HG03439 (cell line): ENCODE data around the gene BHMT2.

Experiments
- ATAC-seq: cut with Tn5 transposase; IDR thresholded peaks from one replicate; pipeline ENCODE4 v1.9.1; 2021; ENCODE audit warnings: mild to moderate bottlenecking, moderate library complexity; ENCODE audit not compliant: unreplicated experiment

Gene BHMT2, protein sequence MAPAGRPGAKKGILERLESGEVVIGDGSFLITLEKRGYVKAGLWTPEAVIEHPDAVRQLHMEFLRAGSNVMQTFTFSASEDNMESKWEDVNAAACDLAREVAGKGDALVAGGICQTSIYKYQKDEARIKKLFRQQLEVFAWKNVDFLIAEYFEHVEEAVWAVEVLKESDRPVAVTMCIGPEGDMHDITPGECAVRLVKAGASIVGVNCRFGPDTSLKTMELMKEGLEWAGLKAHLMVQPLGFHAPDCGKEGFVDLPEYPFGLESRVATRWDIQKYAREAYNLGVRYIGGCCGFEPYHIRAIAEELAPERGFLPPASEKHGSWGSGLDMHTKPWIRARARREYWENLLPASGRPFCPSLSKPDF

DNA sequence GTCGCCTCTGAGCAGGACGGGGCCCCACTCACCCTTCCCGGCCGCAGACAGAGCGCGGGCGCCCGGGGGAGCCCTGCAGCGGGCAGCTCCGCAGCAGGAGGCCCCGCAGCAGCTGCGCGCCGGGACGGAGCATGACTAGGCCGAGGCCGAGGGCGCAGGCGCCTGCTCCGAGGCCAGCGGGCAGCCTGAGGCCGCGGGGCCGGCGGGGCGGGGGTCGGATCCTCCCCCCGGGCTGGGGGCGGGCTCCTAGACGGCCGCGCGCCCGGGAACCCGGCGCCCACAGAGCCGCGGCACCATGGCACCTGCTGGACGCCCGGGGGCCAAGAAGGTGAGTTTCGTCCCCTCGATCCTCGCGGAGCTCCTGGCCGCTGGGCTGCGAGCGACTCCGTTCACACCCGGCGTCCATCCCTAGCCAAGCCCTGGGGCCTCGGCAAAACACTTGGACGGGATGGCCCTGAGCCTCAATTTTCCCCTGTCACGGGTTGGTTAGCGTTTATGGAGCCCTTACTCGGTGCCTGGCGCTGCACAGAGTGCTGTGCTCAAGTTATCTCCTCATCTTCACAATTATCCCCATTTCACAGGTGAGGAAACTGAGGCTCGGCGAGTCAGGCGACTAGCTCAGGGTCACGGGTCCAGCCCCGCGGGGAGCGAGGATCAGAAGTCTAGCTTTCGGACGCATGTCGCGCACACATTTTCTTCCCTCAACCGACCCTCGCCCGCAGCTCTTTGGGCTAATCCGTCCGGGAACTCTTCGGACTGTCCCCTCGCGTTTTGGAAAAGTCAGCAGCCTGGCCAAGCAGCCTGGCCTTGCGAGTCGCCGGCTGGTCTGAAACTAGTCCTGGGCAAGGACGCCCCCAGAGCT, at the start of gene BHMT2, which contains the start of gene DMGDH:
Gene BHMT2 (plus strand): TSS at position 280 of the 862 bp plus-strand sequence. CDS start 16 bp downstream, at position 296.
Gene DMGDH (minus strand): TSS at position 187 of the 862 bp plus-strand sequence. CDS start 54 bp downstream, at position 133.
- no peak for ATAC-seq

DNA sequence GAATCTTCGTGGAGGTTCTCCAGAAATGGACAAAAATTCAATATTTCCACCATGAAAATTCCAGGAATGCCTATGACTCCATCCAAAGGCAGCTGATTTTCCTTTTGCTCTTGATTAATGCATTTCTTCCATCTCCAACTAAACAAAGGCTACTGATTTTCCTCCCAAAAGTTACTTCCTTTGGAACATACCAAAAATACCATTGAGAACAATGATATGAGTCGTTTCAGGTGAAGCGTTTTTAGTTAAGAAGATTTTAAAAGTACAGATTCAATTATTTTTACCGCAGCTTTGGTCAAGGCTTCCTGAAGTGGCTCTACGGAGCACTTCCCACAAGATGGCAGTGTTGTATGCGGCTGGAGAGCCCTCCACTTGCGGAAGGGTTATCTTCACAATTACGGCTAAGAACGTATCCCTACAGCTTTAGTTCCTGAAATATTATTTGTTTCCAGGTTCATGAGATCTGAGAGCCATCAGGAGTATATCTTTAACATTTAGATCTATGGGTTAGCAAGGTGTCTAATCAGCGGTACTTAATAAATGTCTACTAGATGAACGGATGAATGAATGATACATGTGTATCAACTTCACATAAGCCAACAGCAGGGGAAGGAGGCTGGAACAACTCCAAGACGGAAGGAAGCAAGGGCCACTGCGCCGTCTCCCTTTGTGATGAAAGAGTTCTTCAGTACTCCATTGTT, 48.6 kb upstream of the BHMT2 start:
- ATAC-seq, result no peak

DNA sequence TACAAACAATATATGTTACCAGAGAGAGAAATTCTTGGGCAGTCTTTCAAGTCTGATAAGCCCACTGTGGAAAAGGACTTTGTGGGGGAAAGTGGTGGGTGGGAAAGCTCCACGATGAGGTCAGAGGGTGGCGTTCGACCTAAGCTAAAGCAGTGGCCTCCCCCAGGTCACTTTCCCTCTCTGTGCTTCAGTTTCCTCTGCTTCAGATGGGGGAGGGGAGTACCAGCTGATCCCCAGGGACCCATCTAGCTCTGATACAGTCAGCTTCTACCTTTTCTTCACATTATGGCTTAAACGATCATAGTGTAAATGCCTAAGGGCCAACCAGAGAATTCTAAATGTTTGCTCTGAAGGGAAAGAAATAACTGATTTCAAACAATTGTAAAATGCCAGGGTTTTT, 47.8 kb upstream of the BHMT2 start:
- ATAC-seq, result no peak

DNA sequence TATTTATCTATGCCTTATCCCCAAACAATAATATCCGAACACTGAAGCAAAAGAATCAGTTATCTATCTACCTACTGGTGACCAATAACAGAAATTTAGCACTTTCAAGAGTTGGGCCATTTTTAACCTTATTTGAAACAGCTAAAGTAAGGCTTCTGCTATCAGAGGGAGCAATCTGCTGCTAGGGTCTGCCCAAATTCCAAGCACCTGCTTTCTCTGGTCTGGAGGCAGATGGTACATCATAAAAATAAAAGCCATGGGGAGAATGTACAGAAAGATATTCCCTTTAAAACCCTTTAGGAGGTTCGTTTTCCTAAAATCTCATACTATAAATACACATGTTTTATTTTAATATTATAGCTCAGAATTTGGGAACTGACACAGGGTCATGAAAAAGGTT, 46.8 kb upstream of the BHMT2 start:
- no peak for ATAC-seq

DNA sequence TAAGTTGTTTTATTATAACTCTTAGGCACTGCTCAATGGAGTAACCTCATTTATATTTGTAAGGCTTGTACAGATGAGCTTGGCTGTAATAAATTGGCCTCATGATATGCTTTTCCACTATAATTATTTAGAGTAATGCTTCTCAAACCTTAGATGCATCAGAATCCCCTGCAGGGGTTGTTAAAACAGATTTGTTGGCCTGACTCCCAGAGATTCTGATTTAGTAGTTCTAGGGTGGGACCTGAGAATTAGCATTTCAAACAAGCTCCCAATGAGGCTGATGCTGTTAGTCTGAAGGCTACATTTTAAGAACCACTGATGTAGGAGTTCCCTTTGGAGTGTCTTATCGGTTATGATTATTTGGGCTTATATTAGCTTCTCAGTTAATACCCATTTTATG, 46.2 kb upstream of the BHMT2 start:
- ATAC-seq, result no peak

DNA sequence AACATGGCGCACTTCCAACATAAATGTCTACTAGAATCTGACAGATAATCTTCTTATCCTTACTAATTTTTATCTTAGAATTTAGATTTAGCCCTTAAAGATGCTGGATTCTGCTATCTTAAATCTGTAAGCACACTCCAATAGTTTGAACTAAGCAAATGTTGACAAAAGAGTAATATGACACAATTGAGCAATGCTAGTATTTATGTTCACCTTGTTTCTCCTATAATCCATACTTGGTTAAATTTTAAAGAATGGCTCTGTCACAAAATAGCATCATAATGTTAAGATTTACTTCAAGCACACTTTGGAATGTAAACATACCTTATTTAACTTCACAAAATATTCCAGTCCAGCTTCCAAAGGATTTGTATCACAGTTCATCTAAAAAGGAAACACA, 45.6 kb upstream of the BHMT2 start:
- ATAC-seq, result no peak

DNA sequence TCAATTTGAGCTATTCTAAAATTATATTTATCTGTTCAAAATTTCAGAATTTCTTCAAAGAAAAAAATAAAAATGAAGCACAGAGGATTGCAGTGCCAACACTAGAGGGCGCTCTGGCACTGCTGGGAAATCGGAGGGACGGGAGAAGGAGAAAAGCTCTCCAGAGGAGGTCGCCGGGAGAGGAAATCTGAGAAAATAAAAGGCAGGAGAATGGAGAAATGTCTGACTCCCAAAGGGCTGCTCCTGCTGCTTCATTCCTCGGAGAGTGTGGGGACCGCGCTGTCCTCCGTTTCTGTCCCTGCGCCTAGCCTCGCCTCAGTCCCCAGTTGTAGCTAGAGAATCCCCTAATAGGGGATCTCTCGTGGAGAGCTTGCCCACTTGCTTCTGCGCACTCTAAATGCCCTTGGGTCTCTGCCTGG, 44.5 kb upstream of the BHMT2 start:
- ATAC-seq, result no peak

DNA sequence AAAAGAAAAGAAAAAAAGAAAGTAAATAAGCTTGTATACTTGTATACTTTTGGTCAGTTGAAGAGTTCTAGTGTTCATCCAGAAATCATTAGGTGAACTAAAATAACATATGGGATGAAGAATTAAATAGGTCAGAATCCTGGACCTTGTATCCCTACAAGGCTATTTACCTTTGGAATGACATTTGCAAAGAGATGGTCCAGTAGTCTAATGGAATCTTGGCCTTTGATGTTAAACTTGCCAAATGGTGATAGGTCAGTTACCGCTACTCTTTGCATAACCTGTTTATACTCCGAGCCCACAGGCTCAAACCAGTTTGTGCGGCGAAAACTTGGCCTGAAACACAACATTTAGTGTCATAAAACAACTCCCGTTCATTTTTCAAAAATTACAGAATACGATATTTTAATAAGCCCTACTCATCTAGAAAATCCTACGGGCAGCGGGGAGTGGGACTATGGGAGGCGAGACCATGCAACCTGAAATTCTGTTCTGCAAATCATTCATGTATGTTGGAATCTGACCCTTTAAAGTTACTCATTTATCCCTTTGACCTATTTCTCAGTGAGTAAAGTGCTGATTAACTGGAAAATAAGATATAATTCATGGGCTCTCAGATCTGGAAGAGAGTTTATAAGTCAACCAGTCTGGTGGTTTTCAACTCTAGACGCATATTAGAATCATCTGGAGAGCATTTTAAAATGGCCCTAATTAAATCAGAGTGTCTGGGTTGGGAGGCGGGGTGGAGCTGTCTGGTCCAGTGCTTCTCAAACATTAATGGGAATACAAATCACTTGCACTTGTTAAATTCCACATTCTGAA, 38.7 kb upstream of the BHMT2 start:
- ATAC-seq, result no peak

DNA sequence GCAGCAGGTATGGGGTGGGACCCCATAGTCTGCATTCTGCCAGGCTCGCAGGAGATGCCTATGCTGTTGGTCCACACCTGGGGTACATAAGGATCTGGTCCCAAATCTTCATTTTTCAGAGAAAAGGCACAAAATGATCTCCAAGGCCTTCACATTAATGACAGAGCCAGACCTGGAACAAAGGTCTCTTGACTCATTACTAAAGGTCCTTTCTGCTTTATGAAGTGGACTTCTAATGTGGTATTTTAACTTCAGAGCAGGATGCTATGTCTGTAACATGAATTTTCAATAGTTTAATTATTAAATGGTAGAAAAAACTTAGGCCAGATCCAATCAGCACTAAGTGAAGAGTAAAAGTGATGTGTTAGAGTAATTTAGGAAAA, 38.1 kb upstream of the BHMT2 start:
- no peak for ATAC-seq

DNA sequence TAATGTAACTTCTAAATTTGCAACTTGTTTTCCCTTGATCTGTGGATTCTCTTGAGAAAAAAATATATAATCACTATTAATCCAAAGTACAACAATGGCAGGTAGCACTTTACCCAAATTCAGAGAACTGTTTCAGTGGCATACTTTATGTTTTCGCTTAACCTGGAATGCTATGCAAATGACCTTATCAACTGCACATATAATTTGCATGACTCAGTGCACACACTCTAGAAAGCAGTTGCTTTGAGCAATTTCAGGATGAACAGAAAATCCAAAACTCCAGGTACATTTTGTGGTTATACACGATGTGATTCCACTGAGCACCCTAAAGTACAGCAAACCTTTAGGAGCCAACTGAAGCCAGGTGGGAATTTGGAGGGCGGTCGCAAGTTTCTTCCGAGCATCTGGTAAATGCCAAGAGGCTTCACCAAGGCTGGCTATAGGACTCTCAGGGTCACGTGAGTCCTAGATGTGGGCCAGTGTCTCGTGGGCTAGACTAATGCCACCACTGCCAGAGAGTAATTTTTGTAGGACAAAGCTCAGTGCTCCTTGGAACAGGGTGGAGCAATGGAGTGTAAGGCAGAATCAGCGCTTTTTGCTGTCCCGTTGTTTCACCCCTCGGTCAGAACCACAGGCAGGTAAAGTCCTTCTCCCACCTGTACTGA, 37.4 kb upstream of the BHMT2 start:
- ATAC-seq, result no peak

DNA sequence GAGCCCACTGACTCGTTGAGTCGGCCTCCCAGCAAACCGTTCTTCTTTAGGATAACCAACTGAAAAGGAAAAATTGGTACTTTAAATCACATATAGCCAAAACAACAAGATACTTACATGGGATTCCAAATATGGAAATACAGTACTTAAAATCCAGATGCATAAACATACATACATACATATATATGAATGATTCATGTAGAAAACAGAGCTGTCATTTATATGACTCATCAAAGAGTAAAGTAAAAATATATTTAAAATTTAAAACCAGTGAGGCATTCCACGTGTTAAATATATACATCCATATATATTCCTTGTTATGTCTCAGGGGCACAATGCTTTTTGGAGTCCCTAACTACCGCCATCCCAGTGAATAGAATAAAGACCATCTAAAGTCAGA, 36.8 kb upstream of the BHMT2 start:
- ATAC-seq, result no peak

DNA sequence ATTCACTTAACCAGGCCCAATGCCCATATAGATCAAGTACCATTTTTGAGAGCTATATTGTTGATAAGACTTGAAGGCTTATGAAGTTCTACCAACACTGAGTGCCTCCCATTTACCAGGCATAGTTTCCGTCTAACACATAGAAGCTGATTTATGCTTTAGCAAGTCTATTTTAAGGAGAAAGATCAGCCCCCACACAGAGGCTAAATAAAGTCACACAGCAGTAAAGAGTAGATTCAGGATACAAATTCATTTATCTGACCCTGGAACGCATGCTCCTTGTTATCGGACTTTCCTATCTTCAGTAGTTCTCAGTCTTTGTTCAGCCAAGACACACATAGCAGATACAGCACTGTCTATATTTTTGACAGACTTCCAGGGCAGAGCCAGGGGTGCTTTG, 34.3 kb upstream of the BHMT2 start:
- ATAC-seq, result no peak

DNA sequence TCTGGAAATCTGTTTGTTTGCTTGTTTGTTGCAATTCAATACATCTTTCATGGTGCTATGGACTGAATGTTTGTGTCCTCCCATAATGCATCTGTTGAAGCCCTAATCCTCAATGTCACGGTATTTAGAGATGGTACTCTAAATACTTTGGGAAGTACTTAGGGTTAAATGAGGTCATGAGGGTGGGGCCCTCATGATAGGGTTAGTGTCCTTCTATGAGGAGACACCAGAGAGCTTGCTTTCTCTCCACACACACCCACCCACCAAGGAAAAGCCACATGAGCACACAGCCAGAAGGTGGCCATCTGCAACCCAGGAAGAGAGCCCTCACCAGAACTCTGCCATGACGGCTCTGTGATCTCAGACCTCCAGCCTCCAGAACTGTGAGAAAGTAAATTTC, 32.8 kb upstream of the BHMT2 start:
- no peak for ATAC-seq

DNA sequence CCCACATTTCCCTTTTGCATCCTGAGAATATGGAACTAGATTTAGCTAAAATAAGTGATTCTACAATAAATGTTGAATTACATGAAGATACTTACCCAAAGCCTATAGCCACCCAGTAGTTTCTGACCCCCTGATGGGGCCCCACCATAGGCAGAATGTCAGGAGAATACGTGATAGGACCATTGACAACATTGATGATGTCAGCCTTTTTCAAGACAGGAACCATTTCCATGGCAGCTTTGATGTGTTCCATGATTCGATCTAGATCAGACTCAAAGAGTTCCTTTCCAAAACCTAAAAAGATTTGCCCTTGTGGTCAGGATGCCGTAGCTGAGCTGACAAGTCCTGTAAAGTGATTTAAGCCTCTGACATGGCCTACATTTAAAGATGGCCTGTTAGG, 27.4 kb upstream of the BHMT2 start:
- no peak for ATAC-seq

DNA sequence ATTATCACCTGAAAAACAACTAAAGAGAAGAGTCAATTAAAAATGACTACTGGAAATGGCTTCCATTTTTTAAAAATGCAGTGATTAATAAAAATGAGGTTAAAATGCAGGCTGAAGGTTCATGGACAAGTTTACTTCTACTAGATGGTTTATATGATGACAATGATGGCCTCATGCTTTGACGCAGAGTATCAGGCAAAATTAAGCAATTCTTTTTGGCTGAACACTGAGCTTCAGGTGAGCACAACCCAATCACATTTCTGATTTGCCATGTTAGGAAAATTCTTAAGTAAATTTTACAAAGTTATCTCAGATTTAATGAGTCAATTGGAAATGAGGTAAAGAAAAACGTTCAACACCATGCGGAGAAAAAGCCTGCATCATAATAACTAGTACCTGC, 22.4 kb upstream of the BHMT2 start:
- no peak for ATAC-seq

DNA sequence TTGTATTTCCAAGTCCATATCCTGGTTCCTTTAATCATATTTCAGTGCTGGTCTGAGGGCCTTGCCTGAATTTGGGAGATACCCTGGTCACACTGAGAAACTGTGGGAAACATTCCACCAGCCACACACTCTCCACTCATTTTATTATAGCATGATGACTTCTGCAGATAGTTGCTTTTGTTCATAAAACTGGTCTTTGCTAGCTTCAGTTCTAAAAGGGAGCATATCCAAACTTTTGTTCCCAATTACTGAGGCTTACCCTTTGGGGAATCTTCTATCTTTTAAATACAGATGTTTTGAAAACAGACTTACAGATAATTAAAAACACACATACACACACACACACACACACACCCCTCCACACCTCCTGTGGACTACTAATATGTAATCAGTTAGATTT, 21.1 kb upstream of the BHMT2 start:
- no peak for ATAC-seq

DNA sequence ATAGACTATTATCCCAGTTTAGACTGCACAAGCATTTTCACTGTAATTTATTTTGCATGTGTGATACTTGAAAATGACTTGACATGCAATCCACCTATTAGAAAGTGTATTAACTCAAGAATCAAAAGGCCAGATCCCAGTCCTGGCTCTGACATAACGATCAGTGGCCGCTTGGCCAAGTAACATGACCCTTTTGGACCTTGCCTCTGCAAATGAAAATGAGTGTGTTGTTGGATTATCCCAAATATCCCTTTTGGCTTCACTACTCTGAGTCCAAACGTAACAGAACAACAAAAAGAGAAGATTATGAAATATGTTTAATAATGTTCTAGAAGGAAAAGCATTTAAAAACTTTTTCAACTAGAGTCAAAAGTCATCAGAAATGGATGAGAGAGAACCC, 19.1 kb upstream of the BHMT2 start:
- no peak for ATAC-seq

DNA sequence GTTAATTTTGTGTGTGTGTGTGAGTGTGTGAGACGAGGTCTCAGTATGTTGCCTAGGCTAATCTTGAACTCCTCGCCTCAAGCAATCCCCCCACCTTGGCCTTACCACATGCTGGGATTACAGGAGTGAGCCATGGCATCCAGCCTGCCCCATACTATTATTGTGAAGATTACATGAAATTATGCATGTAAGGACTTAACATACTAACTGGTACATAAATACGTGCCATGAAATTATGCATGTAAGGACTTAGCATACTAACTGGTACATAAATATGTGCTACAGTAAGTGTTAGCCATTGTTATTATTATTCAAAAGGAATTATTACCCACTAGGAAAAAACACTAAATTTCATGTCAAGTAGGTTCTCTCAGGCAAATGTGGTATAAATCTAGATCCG, 16.2 kb upstream of the BHMT2 start:
- ATAC-seq, result no peak

DNA sequence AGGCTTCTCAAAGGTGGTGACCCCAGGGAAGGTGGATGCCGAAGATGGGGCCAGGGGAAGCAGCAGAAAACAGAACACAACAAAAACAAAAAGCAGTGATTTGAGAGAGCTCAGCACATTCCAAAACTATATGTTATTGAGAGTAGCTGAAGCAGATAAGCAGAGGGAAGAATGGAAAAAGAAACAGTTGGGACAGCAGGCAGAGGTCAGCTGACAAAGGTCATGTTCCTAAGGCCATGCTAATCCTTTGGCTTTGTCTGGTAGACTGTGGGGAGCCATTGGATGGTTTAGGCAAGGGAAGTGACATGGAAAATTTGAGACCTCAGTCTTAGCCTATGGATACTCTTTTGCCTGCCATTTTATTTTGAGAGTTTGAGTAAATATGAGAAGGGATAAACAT, 14.6 kb upstream of the BHMT2 start:
- no peak for ATAC-seq

DNA sequence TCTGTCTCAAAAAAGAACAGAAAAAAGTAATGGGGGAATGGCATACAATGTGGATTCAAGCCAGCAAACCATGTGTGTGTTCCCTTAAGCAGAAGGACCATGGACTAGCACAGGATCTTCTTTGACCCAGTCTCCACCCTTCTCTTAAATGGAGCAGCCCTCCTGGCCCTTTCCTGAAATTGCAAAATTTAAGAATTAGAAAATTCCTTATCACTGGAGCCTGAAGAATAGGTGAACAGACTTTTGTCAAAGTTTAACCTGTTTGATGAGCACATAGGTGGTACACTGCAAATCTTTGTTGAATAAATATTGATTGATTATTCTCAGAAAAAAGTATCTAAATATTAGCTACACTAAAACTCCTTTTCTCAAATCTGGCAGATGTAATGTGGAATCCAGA, 12.7 kb upstream of the BHMT2 start:
- no peak for ATAC-seq
